Neural progenitor cell (in vitro differentiated cells): Measurements from ENCODE around the gene FXYD5. TPM values are rescaled to one million over a fixed set of nuclear protein-coding genes. Genes with fewer than 3 reads are reported as not detected.

Source experiments
- DNase-seq: peaks from one replicate; pipeline ENCODE4 v3.0.0-alpha.2; 2016; ENCODE audit warnings: low spot score
- H2AFZ ChIP-seq: fragments of 200-600 bp; sonication (generic); replicated peaks from 2 replicates; pipeline ENCODE4 v1.6.1; 2016; ENCODE audit warnings: antibody characterized with exemption
- H3F3A ChIP-seq: fragments of 200-600 bp; sonication (generic); 2 replicates; pipeline ENCODE4 v1.6.1; 2016; ENCODE audit warnings: antibody characterized with exemption, low read depth
- H3K27ac ChIP-seq: fragments of 200-600 bp; sonication (generic); 2 replicates; pipeline ENCODE4 v1.5.1; 2016; ENCODE audit warnings: mild to moderate bottlenecking
- H3K27me3 ChIP-seq: fragments of 200-600 bp; sonication (generic); 2 replicates; pipeline ENCODE4 v1.6.1; 2016; ENCODE audit warnings: mild to moderate bottlenecking, moderate library complexity
- H3K36me3 ChIP-seq: fragments of 200-600 bp; sonication (generic); 2 replicates; pipeline ENCODE4 v1.5.1; 2016
- H3K4me1 ChIP-seq: fragments of 200-600 bp; sonication (generic); 2 replicates; pipeline ENCODE4 v1.6.1; 2016; ENCODE audit warnings: mixed run types
- H3K4me2 ChIP-seq: fragments of 200-600 bp; sonication (generic); 2 replicates; pipeline ENCODE4 v1.6.1; 2016
- H3K4me3 ChIP-seq: fragments of 200-600 bp; sonication (generic); 2 replicates; pipeline ENCODE4 v1.5.1; 2016
- H3K79me2 ChIP-seq: fragments of 200-600 bp; sonication (generic); 2 replicates; pipeline ENCODE4 v1.6.1; 2016; ENCODE audit warnings: low read depth
- H3K9ac ChIP-seq: fragments of 200-600 bp; sonication (generic); 2 replicates; pipeline ENCODE4 v1.6.1; 2016
- H3K9me3 ChIP-seq: fragments of 200-600 bp; sonication (generic); 2 replicates; pipeline ENCODE4 v1.5.1; 2016; ENCODE audit warnings: low read depth
- H4K20me1 ChIP-seq: fragments of 200-600 bp; sonication (generic); 2 replicates; pipeline ENCODE4 v1.6.1; 2016; ENCODE audit warnings: low read depth
- H3K27ac Mint-ChIP-seq: 3 replicates; pipeline ENCODE4 v1.8.0; 2021; ENCODE audit warnings: mixed read lengths
- H3K27me3 Mint-ChIP-seq: 2 replicates; pipeline ENCODE4 v1.8.0; 2022; ENCODE audit warnings: low read depth, mild to moderate bottlenecking, inconsistent platforms, moderate library complexity, mixed read lengths; ENCODE audit not compliant: insufficient read depth
- H3K36me3 Mint-ChIP-seq: 3 replicates; pipeline ENCODE4 v1.8.0; 2021; ENCODE audit warnings: mixed read lengths
- H3K4me1 Mint-ChIP-seq: 3 replicates; pipeline ENCODE4 v1.8.0; 2021; ENCODE audit warnings: mixed read lengths
- H3K4me3 Mint-ChIP-seq: 3 replicates; pipeline ENCODE4 v1.8.0; 2021; ENCODE audit warnings: mild to moderate bottlenecking, moderate library complexity, mixed read lengths
- H3K9me3 Mint-ChIP-seq: 3 replicates; pipeline ENCODE4 v1.8.0; 2020; ENCODE audit warnings: mixed read lengths
- EZH2 ChIP-seq: fragments of 200-600 bp; sonication (generic); IDR thresholded peaks from 2 replicates; pipeline ENCODE4 v1.6.1; 2017; ENCODE audit warnings: antibody characterized with exemption, mild to moderate bottlenecking, moderate library complexity
- EZH2phosphoT487 ChIP-seq: fragments of 200-600 bp; sonication (generic); IDR thresholded peaks from 2 replicates; pipeline ENCODE4 v1.6.1; 2017; ENCODE audit warnings: antibody characterized with exemption
- total RNA-seq: library from RNA; depleted of rRNA; stranded (reverse); fragments of >200 nt; gene quantifications from 2 replicates; pipeline ENCODE4 v1.2.3, GENCODE V29; 2015; ENCODE audit warnings: low replicate concordance
- TF ChIP-seq, protein P1 (sequence below): fragments of 200-600 bp; sonication (generic); IDR thresholded peaks from 2 replicates; pipeline ENCODE4 v1.5.1; 2017; ENCODE audit warnings: antibody characterized with exemption, mild to moderate bottlenecking

Gene FXYD5
- total RNA-seq, 1 donor from 2014 or later = 7.8 TPM

DNA sequence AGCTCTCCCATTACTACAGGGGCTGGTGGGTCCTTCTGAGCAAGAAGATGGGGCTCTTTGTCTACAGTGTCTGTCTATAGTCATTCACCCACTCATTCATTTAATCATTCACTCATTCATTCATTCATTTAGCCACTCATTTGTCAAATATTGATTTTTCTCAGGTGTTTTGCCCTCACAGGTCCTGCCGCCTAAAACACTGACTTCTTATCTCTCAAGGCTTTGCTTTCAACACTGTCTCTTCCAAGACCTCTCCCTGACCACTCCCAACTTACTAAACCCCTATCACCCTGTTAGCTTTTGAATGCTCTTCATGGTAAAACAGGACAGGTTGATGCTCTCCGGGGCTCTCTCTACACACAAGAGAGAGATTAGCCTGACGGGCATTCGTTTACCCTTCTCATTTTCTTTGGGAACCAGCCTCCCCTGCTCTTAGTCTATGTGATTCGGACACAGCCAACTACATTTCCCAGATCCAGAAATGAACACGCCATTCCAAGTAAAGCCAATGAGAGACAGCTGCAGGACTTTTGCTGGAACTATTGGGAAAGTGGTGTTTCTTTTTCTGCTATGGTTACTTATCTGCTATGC lies 51.3 kb downstream of the FXYD5 start:
- Histone ChIP-seq H3K4me1 (peaks cover 12% of the 10 kb centered on the region), H3K36me3 (no peaks in the 10 kb centered on the region), H3K4me2 (no peak overlapping the region), H3K27me3 (no peaks in the 10 kb centered on the region), H4K20me1 (no peaks in the 10 kb centered on the region), H3F3A (peaks cover 19% of the 10 kb centered on the region), H3K27ac (no peak overlapping the region), H2AFZ (peak overlapping the region; percentile 36), H3K9ac (no peak overlapping the region), H3K9me3 (no peaks in the 10 kb centered on the region), H3K79me2 (no peaks in the 10 kb centered on the region), H3K4me3 (no peak overlapping the region)
- Mint-ChIP-seq H3K27ac (no peak overlapping the region), H3K4me3 (no peak overlapping the region), H3K27me3 (peaks cover 5% of the 10 kb centered on the region), H3K9me3 (no peaks in the 10 kb centered on the region), H3K36me3 (no peaks in the 10 kb centered on the region), H3K4me1 (peaks cover 3% of the 10 kb centered on the region)
- no peak for TF ChIP-seq EZH2
- TF ChIP-seq, protein P1, sequence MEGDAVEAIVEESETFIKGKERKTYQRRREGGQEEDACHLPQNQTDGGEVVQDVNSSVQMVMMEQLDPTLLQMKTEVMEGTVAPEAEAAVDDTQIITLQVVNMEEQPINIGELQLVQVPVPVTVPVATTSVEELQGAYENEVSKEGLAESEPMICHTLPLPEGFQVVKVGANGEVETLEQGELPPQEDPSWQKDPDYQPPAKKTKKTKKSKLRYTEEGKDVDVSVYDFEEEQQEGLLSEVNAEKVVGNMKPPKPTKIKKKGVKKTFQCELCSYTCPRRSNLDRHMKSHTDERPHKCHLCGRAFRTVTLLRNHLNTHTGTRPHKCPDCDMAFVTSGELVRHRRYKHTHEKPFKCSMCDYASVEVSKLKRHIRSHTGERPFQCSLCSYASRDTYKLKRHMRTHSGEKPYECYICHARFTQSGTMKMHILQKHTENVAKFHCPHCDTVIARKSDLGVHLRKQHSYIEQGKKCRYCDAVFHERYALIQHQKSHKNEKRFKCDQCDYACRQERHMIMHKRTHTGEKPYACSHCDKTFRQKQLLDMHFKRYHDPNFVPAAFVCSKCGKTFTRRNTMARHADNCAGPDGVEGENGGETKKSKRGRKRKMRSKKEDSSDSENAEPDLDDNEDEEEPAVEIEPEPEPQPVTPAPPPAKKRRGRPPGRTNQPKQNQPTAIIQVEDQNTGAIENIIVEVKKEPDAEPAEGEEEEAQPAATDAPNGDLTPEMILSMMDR = no peak
- no peak for TF ChIP-seq EZH2phosphoT487
- DNase-seq = no peak

DNA sequence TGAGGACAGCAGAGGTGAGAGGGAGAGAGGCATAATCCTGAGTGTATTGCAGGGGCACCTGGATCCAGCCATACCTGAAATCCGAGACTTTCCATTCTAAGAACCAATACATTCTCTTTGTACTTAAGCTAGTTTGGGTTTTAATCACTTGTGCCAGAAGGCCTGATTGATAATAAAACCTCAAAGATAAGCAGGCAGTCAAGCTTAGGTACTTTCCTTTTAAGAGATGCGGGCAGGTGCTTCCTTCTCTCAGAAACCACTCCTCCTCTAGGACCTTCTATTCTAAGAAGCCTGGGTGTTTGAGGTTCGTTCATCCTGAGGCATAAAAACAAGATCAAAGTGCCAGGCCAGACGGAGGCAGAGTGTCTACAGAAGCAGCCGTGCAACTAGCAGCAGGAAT lies 51.8 kb downstream of the FXYD5 start:
- H3K9me3 ChIP-seq = no peaks in the 10 kb centered on the region
- H3K27ac ChIP-seq = no peak overlapping the region
- Mint-ChIP-seq H3K27ac (no peak overlapping the region), H3K9me3 (no peaks in the 10 kb centered on the region), H3K4me3 (no peak overlapping the region), H3K4me1 (peaks cover 3% of the 10 kb centered on the region), H3K27me3 (peaks cover 5% of the 10 kb centered on the region), H3K36me3 (no peaks in the 10 kb centered on the region)
- no peak overlapping the region for H3K4me2 ChIP-seq
- H3K27me3 ChIP-seq = no peaks in the 10 kb centered on the region
- H2AFZ ChIP-seq = no peak overlapping the region
- H3F3A ChIP-seq = peaks cover 19% of the 10 kb centered on the region
- H3K4me1 ChIP-seq = peaks cover 12% of the 10 kb centered on the region
- no peaks in the 10 kb centered on the region for H3K79me2 ChIP-seq
- H4K20me1 ChIP-seq = no peaks in the 10 kb centered on the region
- DNase-seq = no peak
- TF ChIP-seq EZH2 = no peak
- no peak for TF ChIP-seq EZH2phosphoT487
- TF ChIP-seq, protein P1 = no peak
- no peak overlapping the region for H3K4me3 ChIP-seq
- H3K36me3 ChIP-seq = no peaks in the 10 kb centered on the region
- H3K9ac ChIP-seq = no peak overlapping the region

DNA sequence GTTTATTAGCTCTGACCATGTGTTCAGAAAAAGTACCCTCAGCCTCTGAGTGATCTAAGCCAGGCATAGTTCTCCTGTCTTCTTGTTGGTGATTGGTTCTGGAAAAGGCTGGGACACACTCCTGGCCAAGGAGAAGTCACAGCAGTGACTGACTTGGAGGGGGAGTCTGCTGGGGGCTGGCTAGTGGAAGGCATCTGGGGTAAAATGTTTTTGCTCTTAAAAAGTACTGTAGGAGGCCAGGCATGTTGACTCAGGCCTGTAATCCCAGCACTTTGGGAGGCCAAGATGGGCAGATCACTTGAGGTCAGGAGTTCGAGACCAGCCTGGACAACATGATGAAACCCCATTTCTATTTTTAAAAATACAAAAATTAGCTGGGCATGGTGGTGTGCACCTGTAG lies 52.3 kb downstream of the FXYD5 start:
- H3K4me2 ChIP-seq = no peak overlapping the region
- TF ChIP-seq EZH2phosphoT487 (no peak), EZH2 (no peak)
- TF ChIP-seq, protein P1 = no peak
- no peak overlapping the region for H3K4me3 ChIP-seq
- H3K4me1 Mint-ChIP-seq = peaks cover 3% of the 10 kb centered on the region
- peaks cover 5% of the 10 kb centered on the region for H3K27me3 Mint-ChIP-seq
- no peak for DNase-seq
- no peaks in the 10 kb centered on the region for H3K36me3 Mint-ChIP-seq
- no peak overlapping the region for H3K27ac ChIP-seq
- H3K4me3 Mint-ChIP-seq = peak overlapping the region; percentile 57
- H4K20me1 ChIP-seq = no peaks in the 10 kb centered on the region
- no peaks in the 10 kb centered on the region for H3K79me2 ChIP-seq
- no peaks in the 10 kb centered on the region for H3K27me3 ChIP-seq
- H3F3A ChIP-seq = peaks cover 19% of the 10 kb centered on the region
- H3K9me3 ChIP-seq = no peaks in the 10 kb centered on the region
- no peak overlapping the region for H3K9ac ChIP-seq
- H3K4me1 ChIP-seq = peaks cover 12% of the 10 kb centered on the region
- H2AFZ ChIP-seq = no peak overlapping the region
- no peaks in the 10 kb centered on the region for H3K36me3 ChIP-seq
- H3K27ac Mint-ChIP-seq = no peak overlapping the region
- no peaks in the 10 kb centered on the region for H3K9me3 Mint-ChIP-seq
